HG02852 (cell line): ENCODE measurements around the gene IL1RL2.

Source experiments
- ATAC-seq: cut with Tn5 transposase; IDR thresholded peaks from one replicate; pipeline ENCODE4 v1.9.1; 2021; ENCODE audit warnings: mild to moderate bottlenecking, moderate library complexity; ENCODE audit not compliant: unreplicated experiment

IL1RL2 gene

GRCh38 chr2:102186791-102187495, at the start of gene IL1RL2:
Gene IL1RL2 (plus strand): TSS chr2:102187023. CDS start chr2:102187868, 845 bp downstream.
- no peak for ATAC-seq

- ATAC-seq: no peak
These were observed 49.7 kb upstream of the IL1RL2 start for GRCh38 chr2:102137138-102137537.

GRCh38 chr2:102138331-102138730, 48.5 kb upstream of the IL1RL2 start:
- ATAC-seq: no peak

- ATAC-seq: no peak
These were observed 47.0 kb upstream of the IL1RL2 start for GRCh38 chr2:102139851-102140250.

GRCh38 chr2:102140377-102140776, 46.4 kb upstream of the IL1RL2 start:
- no peak for ATAC-seq

GRCh38 chr2:102141011-102141943, 45.5 kb upstream of the IL1RL2 start:
- ATAC-seq: no peak

GRCh38 chr2:102141970-102142828, 44.6 kb upstream of the IL1RL2 start, which contains the start of gene IL1R1:
Gene IL1R1 (plus strand): TSS chr2:102142746. CDS start chr2:102157725, 14,979 bp downstream.
- no peak for ATAC-seq

GRCh38 chr2:102142829-102143449, 43.9 kb upstream of the IL1RL2 start:
- ATAC-seq: no peak

GRCh38 chr2:102143450-102143985, 43.3 kb upstream of the IL1RL2 start:
- ATAC-seq: no peak

- ATAC-seq: no peak
These were observed 42.7 kb upstream of the IL1RL2 start for GRCh38 chr2:102144128-102144527.

GRCh38 chr2:102145107-102145506, 41.7 kb upstream of the IL1RL2 start:
- ATAC-seq: no peak

GRCh38 chr2:102145934-102146333, 40.9 kb upstream of the IL1RL2 start:
- no peak for ATAC-seq

- ATAC-seq: no peak
These were observed 38.9 kb upstream of the IL1RL2 start for GRCh38 chr2:102147935-102148334.

- no peak for ATAC-seq
These were observed 37.6 kb upstream of the IL1RL2 start for GRCh38 chr2:102149243-102149642.

- ATAC-seq: no peak
These were observed 37.0 kb upstream of the IL1RL2 start for GRCh38 chr2:102149644-102150455.

- no peak for ATAC-seq
These were observed 32.5 kb upstream of the IL1RL2 start for GRCh38 chr2:102154364-102154763.

- no peak for ATAC-seq
These were observed 31.7 kb upstream of the IL1RL2 start for GRCh38 chr2:102154946-102155702.

- no peak for ATAC-seq
These were observed 30.9 kb upstream of the IL1RL2 start for GRCh38 chr2:102155703-102156515.
